Mesenchymal stem cell (in vitro differentiated cells and primary cell): Measurements from ENCODE around the gene PRICKLE3.
"Not testable (repeated sequence)": the region's sequence is repeated elsewhere in the genome, so short reads cannot be mapped to it uniquely, and the experiment has no call there.

Source experiments
- DNase-seq: peaks from one replicate; pipeline ENCODE4 v3.0.0-alpha.2; 2013
- H2AFZ ChIP-seq: one replicate; pipeline ENCODE4 v1.6.1; 2013; ENCODE audit warnings: low read depth, mild to moderate bottlenecking, control low read depth, inconsistent platforms, low read length, moderate library complexity
- H2AK5ac ChIP-seq: 2 replicates; pipeline ENCODE4 v1.6.1; 2013; ENCODE audit warnings: low read length, moderate library complexity, mild to moderate bottlenecking, inconsistent platforms; ENCODE audit not compliant: severe bottlenecking
- H2BK120ac ChIP-seq: one replicate; pipeline ENCODE4 v1.6.1; 2013; ENCODE audit warnings: low read depth, mild to moderate bottlenecking, inconsistent platforms, low read length, moderate library complexity
- H2BK12ac ChIP-seq, 2 experiments: one replicate each; pipeline ENCODE4 v1.6.1; 2013; ENCODE audit warnings: inconsistent platforms in 2 of 2, low read length in 2 of 2, mild to moderate bottlenecking in 2 of 2, moderate library complexity in 2 of 2, control low read depth in 1 of 2
- H2BK15ac ChIP-seq: one replicate; pipeline ENCODE4 v1.6.1; 2013; ENCODE audit warnings: mild to moderate bottlenecking, low read depth, inconsistent platforms; ENCODE audit not compliant: poor library complexity, severe bottlenecking
- H2BK5ac ChIP-seq: 2 replicates; pipeline ENCODE4 v1.6.1; 2013; ENCODE audit warnings: low read depth, mild to moderate bottlenecking, low read length, control low read depth, inconsistent platforms; ENCODE audit not compliant: poor library complexity, severe bottlenecking
- H3K14ac ChIP-seq, 2 experiments: one replicate each; pipeline ENCODE4 v1.6.1; 2013; ENCODE audit warnings: inconsistent platforms in 2 of 2, low read length in 2 of 2, control low read depth in 1 of 2, mild to moderate bottlenecking in 1 of 2, moderate library complexity in 1 of 2
- H3K18ac ChIP-seq, 2 experiments: one replicate each; pipeline ENCODE4 v1.6.1; 2013; ENCODE audit warnings: inconsistent platforms in 2 of 2, low read length in 2 of 2, control low read depth in 1 of 2, low read depth in 1 of 2, mild to moderate bottlenecking in 1 of 2
- H3K23ac ChIP-seq, 2 experiments: one replicate each; pipeline ENCODE4 v1.6.1; 2013; ENCODE audit warnings: inconsistent platforms in 2 of 2, low read length in 2 of 2, mild to moderate bottlenecking in 2 of 2, moderate library complexity in 2 of 2, control low read depth in 1 of 2
- H3K27ac ChIP-seq: 2 replicates; pipeline ENCODE4 v1.5.1; 2013; ENCODE audit warnings: mild to moderate bottlenecking, moderate library complexity, low read length, control low read depth, inconsistent platforms; ENCODE audit not compliant: poor library complexity, severe bottlenecking
- H3K27me3 ChIP-seq, 2 experiments: 2 replicates each; pipeline versions ENCODE4 v1.6.1 to v1.7.0; 2013; ENCODE audit warnings: low read length in 2 of 2, mild to moderate bottlenecking in 2 of 2, moderate library complexity in 2 of 2, control low read depth in 1 of 2, inconsistent platforms in 1 of 2; ENCODE audit not compliant: control insufficient read depth in 1 of 2, insufficient read depth in 1 of 2
- H3K36me3 ChIP-seq, 2 experiments: 2 replicates each; pipeline versions ENCODE4 v1.6.1 to v1.7.0; 2013; ENCODE audit warnings: low read length in 2 of 2, control low read depth in 1 of 2, inconsistent platforms in 1 of 2, low read depth in 1 of 2, mild to moderate bottlenecking in 1 of 2; ENCODE audit not compliant: insufficient read depth in 2 of 2, control insufficient read depth in 1 of 2
- H3K4ac ChIP-seq, 2 experiments: one replicate each; pipeline ENCODE4 v1.6.1; 2013; ENCODE audit warnings: inconsistent platforms in 2 of 2, low read length in 2 of 2, mild to moderate bottlenecking in 2 of 2, moderate library complexity in 2 of 2, control low read depth in 1 of 2, low read depth in 1 of 2
- H3K4me1 ChIP-seq: 2 replicates; pipeline ENCODE4 v1.6.1; 2013; ENCODE audit warnings: low read depth, low read length, control low read depth; ENCODE audit not compliant: control insufficient read depth, insufficient read depth
- H3K4me2 ChIP-seq: 2 replicates; pipeline ENCODE4 v1.6.1; 2013; ENCODE audit warnings: low read length, mild to moderate bottlenecking, inconsistent platforms; ENCODE audit not compliant: poor library complexity, severe bottlenecking
- H3K4me3 ChIP-seq, 2 experiments: 2 replicates each; pipeline versions ENCODE4 v1.5.1 to v1.7.0; 2013; ENCODE audit warnings: low read length in 2 of 2, mild to moderate bottlenecking in 2 of 2, control low read depth in 1 of 2, low read depth in 1 of 2; ENCODE audit not compliant: insufficient read depth in 1 of 2
- H3K79me1 ChIP-seq: replicated peaks from 2 replicates; pipeline ENCODE4 v1.6.1; 2013; ENCODE audit warnings: mild to moderate bottlenecking, control low read depth, low read length, inconsistent platforms; ENCODE audit not compliant: poor library complexity, severe bottlenecking
- H3K9ac ChIP-seq: 2 replicates; pipeline ENCODE4 v1.7.0; 2013; ENCODE audit warnings: mild to moderate bottlenecking, low read length, moderate library complexity
- H3K9me3 ChIP-seq: 2 replicates; pipeline ENCODE4 v1.7.0; 2013; ENCODE audit warnings: mild to moderate bottlenecking, low read length; ENCODE audit not compliant: control insufficient read depth
- H4K8ac ChIP-seq: one replicate; pipeline ENCODE4 v1.6.1; 2013; ENCODE audit warnings: inconsistent platforms, mild to moderate bottlenecking, low read length, moderate library complexity
- H4K91ac ChIP-seq: one replicate; pipeline ENCODE4 v1.6.1; 2013; ENCODE audit warnings: mild to moderate bottlenecking, low read length, inconsistent platforms
- WGBS: methylation state at CpG from one replicate; pipeline ENCODE4 v1.1.7; 2013; ENCODE audit warnings: mixed read lengths; 5-methylcytosine and 5-hydroxymethylcytosine counted together

The PRICKLE3 gene

GRCh38 chrX:49133759-49134158, 52.4 kb downstream of the PRICKLE3 start:
- no peak overlapping the region for H2AFZ ChIP-seq
- no peak overlapping the region for H2BK12ac ChIP-seq
- WGBS = no CpG with 5 or more reads among the region's 1 CpG
- no peak overlapping the region for H4K8ac ChIP-seq
- H4K91ac ChIP-seq = no peak overlapping the region
- no peak overlapping the region for H2BK15ac ChIP-seq
- no peak overlapping the region for H3K14ac ChIP-seq
- no peak overlapping the region for H3K4ac ChIP-seq
- H3K27me3 ChIP-seq = no peaks in the 10 kb centered on the region
- H2BK5ac ChIP-seq = no peak overlapping the region
- no peaks in the 10 kb centered on the region for H3K4me1 ChIP-seq
- no peak overlapping the region for H3K4me2 ChIP-seq
- no peak overlapping the region for H3K18ac ChIP-seq
- H3K79me1 ChIP-seq = no peaks in the 10 kb centered on the region
- no peak overlapping the region for H3K4me3 ChIP-seq
- no peak overlapping the region for H2AK5ac ChIP-seq
- H3K9me3 ChIP-seq = no peaks in the 10 kb centered on the region
- H3K27ac ChIP-seq = no peak overlapping the region
- H3K9ac ChIP-seq = no peak overlapping the region
- no peaks in the 10 kb centered on the region for H3K36me3 ChIP-seq
- no peak overlapping the region for H3K23ac ChIP-seq
- H2BK120ac ChIP-seq = no peak overlapping the region
- no peak for DNase-seq

GRCh38 chrX:49132275-49132674, 53.9 kb downstream of the PRICKLE3 start:
- H3K4ac ChIP-seq, H3K18ac ChIP-seq, H4K8ac ChIP-seq, H3K27me3 ChIP-seq, H4K91ac ChIP-seq, H3K14ac ChIP-seq, DNase-seq, H3K4me3 ChIP-seq, H3K27ac ChIP-seq, H3K9me3 ChIP-seq, H3K79me1 ChIP-seq, H3K23ac ChIP-seq, H3K4me2 ChIP-seq, H2AK5ac ChIP-seq, H2BK12ac ChIP-seq, H2AFZ ChIP-seq, H3K36me3 ChIP-seq, H2BK120ac ChIP-seq, H2BK15ac ChIP-seq, H3K4me1 ChIP-seq, H3K9ac ChIP-seq, H2BK5ac ChIP-seq: not testable (repeated sequence)
- WGBS = no CpG with 5 or more reads among the region's 7 CpGs

GRCh38 chrX:49129427-49129826, 56.7 kb downstream of the PRICKLE3 start:
- WGBS = 95% methylated on average over 4 of the region's 4 CpGs
- Histone ChIP-seq H2BK5ac (no peak overlapping the region), H2BK12ac (no peak overlapping the region), H3K4me1 (no peaks in the 10 kb centered on the region), H3K4ac (no peak overlapping the region), H3K36me3 (no peaks in the 10 kb centered on the region), H3K4me2 (no peak overlapping the region), H3K4me3 (no peak overlapping the region), H2BK120ac (no peak overlapping the region), H3K9ac (no peak overlapping the region), H3K23ac (no peak overlapping the region), H2AK5ac (no peak overlapping the region), H3K18ac (no peak overlapping the region), H2AFZ (no peak overlapping the region), H4K91ac (no peak overlapping the region), H3K14ac (no peak overlapping the region), H3K79me1 (no peaks in the 10 kb centered on the region), H4K8ac (no peak overlapping the region), H3K9me3 (no peaks in the 10 kb centered on the region), H3K27me3 (no peaks in the 10 kb centered on the region), H2BK15ac (no peak overlapping the region), H3K27ac (no peak overlapping the region)
- DNase-seq = no peak

GRCh38 chrX:49127742-49128258, 58.4 kb downstream of the PRICKLE3 start:
- H2BK15ac ChIP-seq, DNase-seq, H3K36me3 ChIP-seq, H4K91ac ChIP-seq, H3K79me1 ChIP-seq, H3K9ac ChIP-seq, H3K27me3 ChIP-seq, H2BK5ac ChIP-seq, H3K4me1 ChIP-seq, H3K4ac ChIP-seq, H3K18ac ChIP-seq, H4K8ac ChIP-seq, H2AK5ac ChIP-seq, H2BK120ac ChIP-seq, H3K23ac ChIP-seq, H3K4me2 ChIP-seq, H3K4me3 ChIP-seq, H3K9me3 ChIP-seq, H3K27ac ChIP-seq, H3K14ac ChIP-seq, H2BK12ac ChIP-seq, H2AFZ ChIP-seq: not testable (repeated sequence)
- WGBS = 85% methylated on average over 9 of the region's 13 CpGs
